Keratinocyte (primary cell): ENCODE data around the gene CRYBA2. TPM values are rescaled to one million over a fixed set of nuclear protein-coding genes. Genes with fewer than 3 reads are reported as not detected.

ENCODE experiments used
- DNase-seq: peaks from one replicate; pipeline ENCODE4 v3.0.0-alpha.2; 2011; ENCODE audit warnings: low read depth, missing footprints, low spot score
- FAIRE-seq: peaks from 2 replicates; lab custom pipeline; 2011; peaks lifted over from hg19 to GRCh38; lab: Jason Lieb, UNC
- H2AFZ ChIP-seq: 2 replicates; pipeline ENCODE4 v1.6.0; 2012; ENCODE audit warnings: low read length, control low read depth, inconsistent platforms; ENCODE audit not compliant: control insufficient read depth
- H3K27ac ChIP-seq: 2 replicates; pipeline ENCODE4 v1.5.1; 2011; ENCODE audit warnings: low read length; ENCODE audit not compliant: control insufficient read depth, insufficient read depth
- H3K27me3 ChIP-seq: 3 replicates; pipeline ENCODE4 v1.6.0; 2011; ENCODE audit warnings: low read length; ENCODE audit not compliant: control insufficient read depth, insufficient read depth; ENCODE audit errors: extremely low read depth
- H3K36me3 ChIP-seq, 2 experiments: 2 replicates in 1 of 2; 3 replicates in 1 of 2; pipeline ENCODE4 v1.5.1; 2011; ENCODE audit warnings: low read length in 2 of 2, mild to moderate bottlenecking in 1 of 2; ENCODE audit not compliant: control insufficient read depth in 2 of 2, insufficient read depth in 2 of 2; ENCODE audit errors: extremely low read depth in 1 of 2
- H3K4me1 ChIP-seq: 3 replicates; pipeline ENCODE4 v1.5.1; 2011; ENCODE audit warnings: low read length; ENCODE audit not compliant: control insufficient read depth, insufficient read depth; ENCODE audit errors: extremely low read depth
- H3K4me2 ChIP-seq: 3 replicates; pipeline ENCODE4 v1.6.0; 2011; ENCODE audit warnings: low read depth, low read length; ENCODE audit not compliant: control insufficient read depth, insufficient read depth; ENCODE audit errors: extremely low read depth
- H3K4me3 ChIP-seq, 3 experiments: fragments of 200-600 bp in 1 of 3; sonication (generic) in 1 of 3; 2 replicates in 2 of 3; 3 replicates in 1 of 3; pipeline ENCODE4 v1.5.1; 2011 to 2016; ENCODE audit warnings: low read length in 3 of 3, mild to moderate bottlenecking in 3 of 3, control low read depth in 2 of 3, inconsistent platforms in 1 of 3, low read depth in 1 of 3, mixed read lengths in 1 of 3, mixed run types in 1 of 3, moderate library complexity in 1 of 3; ENCODE audit not compliant: control insufficient read depth in 2 of 3, insufficient read depth in 2 of 3; ENCODE audit errors: extremely low read depth in 1 of 3
- H3K79me2 ChIP-seq: 2 replicates; pipeline ENCODE4 v1.6.0; 2012; ENCODE audit warnings: low read length; ENCODE audit not compliant: control insufficient read depth, insufficient read depth
- H3K9ac ChIP-seq: 3 replicates; pipeline ENCODE4 v1.6.0; 2011; ENCODE audit warnings: low read length; ENCODE audit not compliant: control insufficient read depth, insufficient read depth; ENCODE audit errors: extremely low read depth
- H3K9me1 ChIP-seq: 3 replicates; pipeline ENCODE4 v1.6.0; 2011; ENCODE audit warnings: low read length; ENCODE audit not compliant: control insufficient read depth, insufficient read depth; ENCODE audit errors: extremely low read depth
- H3K9me3 ChIP-seq: 2 replicates; pipeline ENCODE4 v1.5.1; 2012; ENCODE audit warnings: low read depth, low read length; ENCODE audit not compliant: control insufficient read depth
- H4K20me1 ChIP-seq: 3 replicates; pipeline ENCODE4 v1.6.0; 2011; ENCODE audit warnings: low read length; ENCODE audit not compliant: control insufficient read depth, insufficient read depth; ENCODE audit errors: extremely low read depth
- CTCF ChIP-seq, 3 experiments: IDR thresholded peaks in 1 of 3; conservative IDR thresholded peaks in 1 of 3; optimal IDR thresholded peaks in 1 of 3; 2 replicates in 2 of 3; 3 replicates in 1 of 3; pipeline versions ENCODE3 to v1.5.1; 2011; ENCODE audit warnings: low read length in 3 of 3, mild to moderate bottlenecking in 3 of 3, moderate library complexity in 2 of 3, control low read depth in 1 of 3, inconsistent platforms in 1 of 3; ENCODE audit not compliant: insufficient read depth in 2 of 3; ENCODE audit errors: extremely low read depth in 1 of 3
- EZH2 ChIP-seq: IDR thresholded peaks from one replicate; pipeline ENCODE4 v1.6.1; 2012; ENCODE audit warnings: inconsistent platforms, mild to moderate bottlenecking, low read length, moderate library complexity
- dilution Hi-C: fragments of 300-500 bp; cut with MboI; formaldehyde crosslinking; loops from one replicate; pipeline ENCODE4 v1.7.0; 2020; ENCODE audit warnings: low sequenced_read_pairs; ENCODE audit not compliant: extremely low pct_ligation_motif_present
- polyA plus RNA-seq, 5 experiments: library from polyadenylated mRNA; depleted of rRNA in 3 of 5; stranded (reverse) in 3 of 5; stranded (forward) in 1 of 5; unstranded in 1 of 5; fragments of >200 nt; gene quantifications; 1 replicate in 1 of 5; 2 replicates in 3 of 5; 3 replicates in 1 of 5; pipeline versions ENCODE4 v1.2.1 to v1.2.3, GENCODE V29; 2011 to 2012; ENCODE audit warnings: missing spikeins in 2 of 5, low read depth in 1 of 5, low replicate concordance in 1 of 5

CRYBA2 gene
- polyA plus RNA-seq, 1 donor (not counting 4 experiments of a cell fraction or from before 2014, with no cell fraction given), result not detected

- Histone ChIP-seq H2AFZ (no peak overlapping the region), H3K36me3 (no peaks in the 10 kb centered on the region), H3K27me3 (peaks cover 10% of the 10 kb centered on the region), H3K4me3 (no peak overlapping the region), H3K4me1 (no peaks in the 10 kb centered on the region), H3K9ac (no peak overlapping the region), H3K79me2 (no peaks in the 10 kb centered on the region), H3K9me3 (no peaks in the 10 kb centered on the region), H3K9me1 (no peaks in the 10 kb centered on the region), H3K4me2 (no peak overlapping the region), H3K27ac (no peak overlapping the region), H4K20me1 (no peaks in the 10 kb centered on the region)
- DNase-seq (no peak), FAIRE-seq (no peak)
- TF ChIP-seq EZH2 (no peak), CTCF (optimal IDR thresholded peaks at IDR 0.05 in 1 of 3, IDR thresholded peaks at IDR 0.05 in 1 of 3, conservative IDR thresholded peaks at IDR 0.05 in 1 of 3; ENCODE audit: extremely low read depth in 1 of 3, insufficient read depth in 2 of 3, low read length in 3 of 3) (no peak)
- dilution Hi-C loops, result no loop called here
Measured at GRCh38 chr2:219009294-219009693, 16.1 kb upstream of the CRYBA2 start.

DNA sequence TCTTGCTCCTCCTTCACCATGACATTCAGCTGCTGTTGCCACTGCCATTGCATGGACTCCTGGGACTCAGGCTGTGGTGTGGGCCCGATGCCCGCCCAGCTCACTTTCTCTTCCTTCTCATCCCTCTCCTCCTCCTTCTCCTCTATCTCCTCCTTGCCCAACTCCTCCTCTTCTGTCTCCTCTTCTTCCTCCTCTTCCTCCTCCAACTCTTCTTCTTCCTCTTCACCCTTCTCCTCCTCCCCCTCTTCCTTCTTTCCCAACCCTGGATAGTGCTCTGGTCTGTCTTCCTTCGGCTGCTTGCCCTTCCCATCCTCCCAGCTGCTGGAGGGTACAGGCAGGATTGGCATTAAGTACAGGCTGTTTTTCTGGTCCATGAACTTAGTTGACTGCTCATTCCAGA is 10.8 kb upstream of the CRYBA2 start:
- no peaks in the 10 kb centered on the region for H3K36me3 ChIP-seq
- no peak for TF ChIP-seq CTCF (optimal IDR thresholded peaks at IDR 0.05 in 1 of 3, IDR thresholded peaks at IDR 0.05 in 1 of 3, conservative IDR thresholded peaks at IDR 0.05 in 1 of 3; ENCODE audit: extremely low read depth in 1 of 3, insufficient read depth in 2 of 3, low read length in 3 of 3)
- TF ChIP-seq EZH2, result no peak
- no peak overlapping the region for H3K4me2 ChIP-seq
- H3K9me3 ChIP-seq, result no peaks in the 10 kb centered on the region
- FAIRE-seq, result no peak
- H2AFZ ChIP-seq, result no peak overlapping the region
- H3K79me2 ChIP-seq, result no peaks in the 10 kb centered on the region
- peaks cover 15% of the 10 kb centered on the region for H3K4me1 ChIP-seq
- dilution Hi-C loops, result no loop called here
- no peaks in the 10 kb centered on the region for H3K9me1 ChIP-seq
- peaks cover 62% of the 10 kb centered on the region for H3K27me3 ChIP-seq
- no peak for DNase-seq
- no peak overlapping the region for H3K27ac ChIP-seq
- peaks cover 4% of the 10 kb centered on the region for H4K20me1 ChIP-seq
- no peak overlapping the region for H3K9ac ChIP-seq
- H3K4me3 ChIP-seq, result no peak overlapping the region
